NCI-H2081 (cell line): Measurements from ENCODE around the gene DSEL.

Source experiments
- DNase-seq, 2 experiments: peaks; one replicate each; lab custom pipeline; 2025; lab: John Stamatoyannopoulos, UW

The DSEL gene

GRCh38 chr18:67516539-67517443, at the start of gene DSEL:
Gene DSEL, minus strand, starts transcription at chr18:67516720. Its CDS starts 2,112 bp downstream, at chr18:67514608.
- peak; percentile 86 to 95 for DNase-seq

DNA sequence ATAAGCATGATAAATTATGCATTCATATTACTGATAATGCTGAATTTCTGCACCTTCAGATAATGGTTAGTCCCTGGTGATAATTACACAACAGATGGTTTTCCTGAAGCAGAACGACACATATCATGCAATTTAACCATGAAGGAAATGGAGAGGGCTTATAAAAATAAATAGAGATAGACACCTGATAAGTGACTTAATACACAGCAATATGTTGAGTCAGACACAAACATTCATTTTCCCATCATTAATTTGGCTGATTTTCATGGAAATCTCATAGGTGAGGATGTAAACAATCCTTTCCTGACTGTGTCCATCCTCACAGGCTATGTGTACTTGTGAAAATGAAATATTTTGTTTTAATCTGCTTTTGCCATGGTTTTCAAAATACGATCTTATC, 36.9 kb upstream of the DSEL start:
- DNase-seq: peak in 1 of 2 experiments; percentile 56

DNA sequence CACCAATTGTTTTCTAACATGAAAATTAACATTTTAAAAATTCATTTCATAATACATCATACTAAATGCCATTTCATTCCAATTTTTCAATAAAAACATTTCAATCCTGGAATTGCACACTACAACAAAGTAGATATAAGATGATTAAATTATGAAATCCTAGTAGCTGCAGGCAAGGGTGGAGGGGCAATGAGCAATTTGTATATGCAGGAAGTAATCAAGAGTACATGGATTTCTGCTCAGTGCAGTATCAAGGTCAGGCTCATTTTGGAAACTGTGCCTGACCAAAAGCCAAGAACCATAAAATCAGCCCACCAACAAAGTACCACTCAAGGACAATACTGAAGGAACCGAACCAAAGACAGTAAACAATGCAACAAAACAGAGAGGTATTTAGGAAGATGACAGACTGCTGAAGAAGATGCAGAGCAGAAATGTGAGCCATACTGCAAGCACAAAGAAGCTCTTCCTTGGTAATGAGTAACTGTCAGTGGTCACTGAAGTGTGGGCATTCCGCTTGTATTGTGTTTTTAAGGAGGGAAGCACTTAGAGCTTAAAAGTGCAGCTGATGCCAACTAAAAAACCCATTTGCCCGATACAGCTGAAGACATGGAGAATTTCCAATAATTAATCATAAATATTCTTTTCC, 34.5 kb upstream of the DSEL start:
- no peak for DNase-seq

- DNase-seq: peak in 1 of 2 experiments; percentile 14
These were observed 33.4 kb upstream of the DSEL start for GRCh38 chr18:67549946-67550345.

DNA sequence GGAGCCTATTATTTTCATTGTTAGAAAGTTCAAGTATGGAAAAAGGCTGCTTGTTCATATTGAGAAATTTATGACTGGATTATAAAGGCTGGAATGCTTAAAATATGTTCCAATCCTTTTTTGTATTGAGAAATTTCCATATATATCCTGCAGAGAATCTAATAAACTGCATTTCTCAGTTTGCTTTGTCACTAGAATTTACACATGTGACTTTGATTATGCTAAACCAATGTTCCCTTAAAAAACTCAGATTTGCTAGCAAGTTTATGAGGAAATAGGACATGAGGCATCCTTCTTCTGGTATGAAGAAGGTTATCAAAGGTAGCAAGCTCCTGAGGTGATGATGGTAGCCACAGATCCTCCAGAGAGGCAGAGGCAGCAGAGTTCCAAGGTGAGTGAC, 29.2 kb upstream of the DSEL start:
- DNase-seq: no peak

- DNase-seq: no peak
These were observed 24.0 kb upstream of the DSEL start for GRCh38 chr18:67540559-67540958.

- no peak for DNase-seq
These were observed 15.4 kb upstream of the DSEL start for GRCh38 chr18:67531929-67532328.

GRCh38 chr18:67525328-67526099, 9.0 kb upstream of the DSEL start:
- DNase-seq: no peak

- no peak for DNase-seq
These were observed 3.9 kb upstream of the DSEL start for GRCh38 chr18:67520351-67520921.

DNA sequence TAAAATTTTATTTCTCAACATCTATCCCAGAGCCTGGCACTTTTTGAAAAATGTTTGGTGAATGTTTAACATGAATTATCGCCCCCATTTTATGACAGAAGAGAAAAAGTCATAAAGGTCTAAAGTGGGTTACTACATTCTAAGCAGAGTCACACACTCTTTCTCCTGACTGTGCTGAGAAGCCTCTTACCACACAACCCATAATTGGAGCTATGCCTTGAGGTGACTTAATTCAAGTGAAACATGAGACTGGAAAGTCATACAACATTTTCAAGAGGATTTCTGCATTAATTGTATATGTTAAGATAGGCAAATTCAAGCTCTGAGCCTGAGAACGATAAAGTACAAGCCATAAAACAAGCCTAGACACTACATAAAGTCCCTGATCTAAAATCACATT, 3.1 kb upstream of the DSEL start:
- no peak for DNase-seq

- no peak for DNase-seq
These were observed 2.0 kb upstream of the DSEL start for GRCh38 chr18:67518566-67518965.

DNA sequence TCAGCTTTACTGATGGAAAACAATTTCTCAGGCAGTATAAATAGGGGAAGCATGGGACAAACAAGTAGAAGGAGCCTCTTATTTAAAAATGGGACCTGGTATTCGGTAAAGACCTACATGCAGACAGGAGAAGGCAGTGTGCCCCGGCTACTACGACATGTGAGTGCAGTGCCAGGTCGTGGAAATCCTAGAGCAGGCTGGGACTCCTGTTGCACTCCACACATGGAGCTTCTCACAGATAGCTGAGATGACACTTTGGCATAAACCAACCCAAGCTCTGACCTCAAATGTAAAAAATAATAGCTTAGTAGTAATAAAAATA, 885 bp upstream of the DSEL start:
- DNase-seq: no peak

DNA sequence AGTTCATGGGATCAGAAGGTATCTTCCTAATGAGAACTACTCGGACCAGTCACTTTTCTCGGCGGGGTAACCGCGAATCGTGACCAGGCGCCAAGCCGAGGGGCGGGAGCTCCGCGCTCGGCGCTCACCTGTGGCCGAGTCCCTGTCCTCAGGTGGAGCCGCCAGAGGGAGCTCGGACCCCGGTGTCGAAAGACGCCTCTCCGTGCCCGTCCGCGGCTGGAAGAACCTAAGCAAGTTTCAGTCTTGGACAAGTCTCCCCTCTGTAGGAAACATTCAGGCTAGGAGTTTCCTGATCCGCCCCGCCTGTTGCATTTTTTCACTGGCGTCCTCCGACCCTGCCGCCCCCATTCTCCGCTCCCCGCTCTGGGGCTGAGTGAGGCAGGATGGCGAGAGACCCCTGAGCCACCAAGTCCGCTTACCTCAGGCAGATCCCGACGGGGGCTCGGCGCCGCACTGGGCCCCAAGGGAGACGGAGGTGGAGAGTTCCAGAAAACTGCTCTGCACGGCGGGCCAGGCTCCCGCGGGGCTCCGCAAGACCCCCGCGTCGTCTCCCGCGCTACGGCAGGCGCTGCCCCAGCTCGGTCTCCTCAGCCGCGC, 480 bp downstream of the DSEL start:
- peak; percentile 79 to 87 for DNase-seq

- no peak for DNase-seq
These were observed 1.5 kb downstream of the DSEL start for GRCh38 chr18:67514901-67515540.

GRCh38 chr18:67514465-67514864, 2.1 kb downstream of the DSEL start:
- no peak for DNase-seq

GRCh38 chr18:67513280-67513679, 3.2 kb downstream of the DSEL start:
- no peak for DNase-seq

DNA sequence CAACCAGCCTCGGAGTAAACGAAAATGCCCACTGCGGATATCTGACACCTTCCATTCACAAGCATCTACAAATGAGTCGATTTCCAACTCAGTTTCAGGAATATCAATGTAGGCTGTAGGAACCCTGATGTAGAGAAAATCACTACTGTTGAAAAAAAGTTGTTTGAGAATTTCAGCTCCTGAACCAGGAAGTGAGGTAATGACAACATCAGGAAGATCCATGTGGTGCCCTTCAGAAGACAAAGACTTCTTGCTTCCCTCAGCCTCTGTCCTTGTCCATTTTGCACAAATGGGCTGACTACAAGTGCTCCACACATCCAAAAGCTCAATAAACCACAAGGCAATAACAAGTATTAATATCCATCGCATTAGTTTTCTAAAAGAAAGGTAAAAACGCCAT, 4.7 kb downstream of the DSEL start:
- no peak for DNase-seq

DNA sequence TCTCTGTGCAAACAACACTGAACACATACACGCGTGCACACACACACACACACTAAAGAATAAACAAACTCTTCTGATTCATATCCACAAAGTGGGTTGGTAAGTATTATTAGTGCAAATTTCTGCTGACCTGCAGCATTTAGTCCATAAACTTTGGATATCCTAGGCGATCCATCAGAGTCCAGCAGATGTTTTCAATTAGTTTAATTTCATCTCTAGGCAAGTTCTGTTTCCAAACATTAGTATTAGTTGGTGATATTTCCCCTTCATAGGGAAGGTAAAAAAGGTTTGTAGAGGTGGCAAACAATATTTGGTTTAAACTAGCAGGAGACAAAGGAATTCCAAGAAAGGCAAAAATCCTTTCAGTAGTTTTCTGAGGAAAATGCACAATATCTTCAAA, 5.7 kb downstream of the DSEL start:
- DNase-seq: no peak

DNA sequence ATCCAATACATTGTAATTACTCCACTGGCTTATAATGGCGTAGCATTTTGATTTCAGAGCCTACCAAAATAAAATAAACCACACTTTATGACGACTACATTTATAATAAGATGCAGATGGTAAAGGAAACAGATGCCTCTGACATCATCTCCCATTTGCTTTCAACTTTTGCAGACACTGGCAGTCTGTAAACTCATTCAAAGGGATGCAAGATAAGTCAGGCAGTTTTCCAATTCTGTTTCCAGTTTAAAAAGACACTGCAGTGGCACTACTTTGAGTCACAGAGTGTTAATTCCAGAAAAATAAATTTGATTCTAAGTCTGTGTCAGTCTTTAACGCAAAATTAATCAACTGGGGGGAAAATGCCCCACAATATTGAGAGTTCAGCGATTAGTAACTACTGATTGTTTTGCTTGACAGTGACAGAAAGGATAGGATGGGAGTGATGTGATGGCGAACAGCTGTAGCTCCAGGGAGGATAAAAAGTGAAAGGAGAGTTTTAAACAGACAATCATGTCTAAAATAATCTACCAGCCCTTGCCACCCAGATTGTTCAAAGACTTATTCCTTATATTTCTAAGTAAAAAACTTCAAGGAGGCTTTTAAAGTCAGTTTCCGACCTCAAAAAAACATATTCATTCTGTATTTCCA, 6.7 kb downstream of the DSEL start:
- no peak for DNase-seq

- no peak for DNase-seq
These were observed 8.4 kb downstream of the DSEL start for GRCh38 chr18:67508146-67508545.

- no peak for DNase-seq
These were observed 11.8 kb downstream of the DSEL start for GRCh38 chr18:67504739-67505138.
